ENCODE measurements around the gene NUDT8. TPM values are rescaled to one million over a fixed set of nuclear protein-coding genes. Genes with fewer than 3 reads are reported as not detected.

Gene NUDT8
- total and polyA plus RNA-seq, 2 experiments from 2014 or later: 5.0 to 15.1 TPM

GRCh38 chr11:67656278-67656922 lies 26.7 kb upstream of the NUDT8 start (continued):
- no peak for TF ChIP-seq ZNF462 (CRISPR knock-in tag; IDR thresholded peaks at IDR 0.05)
- TF ChIP-seq ZNF114 (CRISPR knock-in tag; IDR thresholded peaks at IDR 0.05): no peak

DNA sequence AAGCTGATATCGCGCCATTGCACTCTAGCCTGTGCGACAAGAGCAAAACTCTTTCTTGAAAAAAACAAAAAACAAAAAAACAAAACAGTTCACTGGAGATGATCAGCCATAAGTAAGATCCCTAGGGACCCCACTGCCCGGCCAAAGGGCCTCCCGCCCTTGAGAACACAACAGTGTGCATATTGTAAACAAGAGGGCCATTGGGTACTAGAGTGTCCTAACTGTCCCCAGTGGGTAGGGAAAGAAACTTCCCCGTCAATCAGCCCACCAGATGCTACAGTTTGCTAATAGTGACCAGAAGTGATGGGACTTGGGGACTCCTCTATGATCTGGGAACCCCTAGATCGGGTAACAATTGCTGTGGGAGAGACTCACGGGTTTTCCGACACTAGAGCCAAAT lies 24.5 kb upstream of the NUDT8 start:
- Histone ChIP-seq H3K4me2 (no peak overlapping the region), H3K4me1 (ENCODE audit: insufficient read depth) (no peaks in the 10 kb centered on the region), H3K4me3 (no peak overlapping the region), H3K79me2 (replicated peaks; ENCODE audit: insufficient read depth) (no peaks in the 10 kb centered on the region), H3F3A (replicated peaks; ENCODE audit: low read depth) (0 out of 2 replicates have a peak, but pooled peaks cover 3% of the 10 kb centered on the region), H3K27ac (ENCODE audit: low read depth) (no peak overlapping the region), H4K20me1 (replicated peaks; ENCODE audit: insufficient read depth) (no peaks in the 10 kb centered on the region), H3K36me3 (ENCODE audit: insufficient read depth) (peaks cover 8% of the 10 kb centered on the region; the same call in 1 of the 2 replicates), H2AFZ (no peak overlapping the region), H3K27me3 (ENCODE audit: insufficient read depth) (no peaks in the 10 kb centered on the region), H3K9me2 (ENCODE audit: insufficient read depth) (no peaks in the 10 kb centered on the region)
- no peak overlapping the region for H3K27ac Mint-ChIP-seq
- no peak for DNase-seq (ENCODE audit: low spot score)
- H3K9me3 Mint-ChIP-seq: peaks cover 41% of the 10 kb centered on the region
- H3K27me3 Mint-ChIP-seq (ENCODE audit: insufficient read depth, low read depth, poor library complexity): peaks cover 5% of the 10 kb centered on the region
- peaks cover 3% of the 10 kb centered on the region; the same call in 1 of the 3 replicates for H3K4me1 Mint-ChIP-seq
- TF ChIP-seq, protein P1, sequence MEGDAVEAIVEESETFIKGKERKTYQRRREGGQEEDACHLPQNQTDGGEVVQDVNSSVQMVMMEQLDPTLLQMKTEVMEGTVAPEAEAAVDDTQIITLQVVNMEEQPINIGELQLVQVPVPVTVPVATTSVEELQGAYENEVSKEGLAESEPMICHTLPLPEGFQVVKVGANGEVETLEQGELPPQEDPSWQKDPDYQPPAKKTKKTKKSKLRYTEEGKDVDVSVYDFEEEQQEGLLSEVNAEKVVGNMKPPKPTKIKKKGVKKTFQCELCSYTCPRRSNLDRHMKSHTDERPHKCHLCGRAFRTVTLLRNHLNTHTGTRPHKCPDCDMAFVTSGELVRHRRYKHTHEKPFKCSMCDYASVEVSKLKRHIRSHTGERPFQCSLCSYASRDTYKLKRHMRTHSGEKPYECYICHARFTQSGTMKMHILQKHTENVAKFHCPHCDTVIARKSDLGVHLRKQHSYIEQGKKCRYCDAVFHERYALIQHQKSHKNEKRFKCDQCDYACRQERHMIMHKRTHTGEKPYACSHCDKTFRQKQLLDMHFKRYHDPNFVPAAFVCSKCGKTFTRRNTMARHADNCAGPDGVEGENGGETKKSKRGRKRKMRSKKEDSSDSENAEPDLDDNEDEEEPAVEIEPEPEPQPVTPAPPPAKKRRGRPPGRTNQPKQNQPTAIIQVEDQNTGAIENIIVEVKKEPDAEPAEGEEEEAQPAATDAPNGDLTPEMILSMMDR (conservative IDR thresholded peaks at IDR 0.05; ENCODE audit: low read depth in 2 of 2): no peak
- TF ChIP-seq STAT1 (IDR thresholded peaks at IDR 0.05; ENCODE audit: unreplicated experiment) (no peak), CREB1 (CRISPR knock-in tag; IDR thresholded peaks at IDR 0.05; ENCODE audit: low read depth) (no peak), ZNF331 (CRISPR knock-in tag; IDR thresholded peaks at IDR 0.05; ENCODE audit: low read depth) (no peak), JUNB (IDR thresholded peaks at IDR 0.05; ENCODE audit: unreplicated experiment) (no peak), ETS1 (IDR thresholded peaks at IDR 0.05) (no peak), EZH2 (IDR thresholded peaks at IDR 0.05; ENCODE audit: low read depth, unreplicated experiment) (no peak)
- TF ChIP-seq, protein P2, sequence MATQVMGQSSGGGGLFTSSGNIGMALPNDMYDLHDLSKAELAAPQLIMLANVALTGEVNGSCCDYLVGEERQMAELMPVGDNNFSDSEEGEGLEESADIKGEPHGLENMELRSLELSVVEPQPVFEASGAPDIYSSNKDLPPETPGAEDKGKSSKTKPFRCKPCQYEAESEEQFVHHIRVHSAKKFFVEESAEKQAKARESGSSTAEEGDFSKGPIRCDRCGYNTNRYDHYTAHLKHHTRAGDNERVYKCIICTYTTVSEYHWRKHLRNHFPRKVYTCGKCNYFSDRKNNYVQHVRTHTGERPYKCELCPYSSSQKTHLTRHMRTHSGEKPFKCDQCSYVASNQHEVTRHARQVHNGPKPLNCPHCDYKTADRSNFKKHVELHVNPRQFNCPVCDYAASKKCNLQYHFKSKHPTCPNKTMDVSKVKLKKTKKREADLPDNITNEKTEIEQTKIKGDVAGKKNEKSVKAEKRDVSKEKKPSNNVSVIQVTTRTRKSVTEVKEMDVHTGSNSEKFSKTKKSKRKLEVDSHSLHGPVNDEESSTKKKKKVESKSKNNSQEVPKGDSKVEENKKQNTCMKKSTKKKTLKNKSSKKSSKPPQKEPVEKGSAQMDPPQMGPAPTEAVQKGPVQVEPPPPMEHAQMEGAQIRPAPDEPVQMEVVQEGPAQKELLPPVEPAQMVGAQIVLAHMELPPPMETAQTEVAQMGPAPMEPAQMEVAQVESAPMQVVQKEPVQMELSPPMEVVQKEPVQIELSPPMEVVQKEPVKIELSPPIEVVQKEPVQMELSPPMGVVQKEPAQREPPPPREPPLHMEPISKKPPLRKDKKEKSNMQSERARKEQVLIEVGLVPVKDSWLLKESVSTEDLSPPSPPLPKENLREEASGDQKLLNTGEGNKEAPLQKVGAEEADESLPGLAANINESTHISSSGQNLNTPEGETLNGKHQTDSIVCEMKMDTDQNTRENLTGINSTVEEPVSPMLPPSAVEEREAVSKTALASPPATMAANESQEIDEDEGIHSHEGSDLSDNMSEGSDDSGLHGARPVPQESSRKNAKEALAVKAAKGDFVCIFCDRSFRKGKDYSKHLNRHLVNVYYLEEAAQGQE (IDR thresholded peaks at IDR 0.05; ENCODE audit: unreplicated experiment): no peak
- peaks cover 5% of the 10 kb centered on the region; the same call in 2 of the 3 replicates for H3K36me3 Mint-ChIP-seq (ENCODE audit: low read depth)
- H3K4me3 Mint-ChIP-seq: no peak overlapping the region
- ATAC-seq: no peak

Data from GM23338 (cell line).